Measurements from ENCODE around the gene LSMEM2.
"Not testable (repeated sequence)": the region's sequence is repeated elsewhere in the genome, so short reads cannot be mapped to it uniquely, and the experiment has no call there.

The LSMEM2 gene

GRCh38 chr3:50279255-50280016 lies 549 bp downstream of the LSMEM2 start:
- DNase-seq: no peak

- not testable (repeated sequence) for DNase-seq
Observed at GRCh38 chr3:50284121-50284520, 5.2 kb downstream of the LSMEM2 start.

- DNase-seq: no peak
Observed at GRCh38 chr3:50286322-50287227, 7.7 kb downstream of the LSMEM2 start.

GRCh38 chr3:50287262-50287661 lies 8.4 kb downstream of the LSMEM2 start:
- no peak for DNase-seq

- no peak for DNase-seq
Observed at GRCh38 chr3:50288387-50289007, 9.6 kb downstream of the LSMEM2 start.

- DNase-seq: no peak
Observed at GRCh38 chr3:50289130-50289529, 10.2 kb downstream of the LSMEM2 start.

GRCh38 chr3:50290161-50290641 lies 11.3 kb downstream of the LSMEM2 start:
- no peak for DNase-seq

- peak; percentile 98 for DNase-seq
Observed at GRCh38 chr3:50292159-50293078, 13.5 kb downstream of the LSMEM2 start, which contains the start of gene IFRD2. TSS of gene IFRD2 (minus strand) at chr3:50292429. CDS start at chr3:50292274, 155 bp downstream.

- no peak for DNase-seq
Observed at GRCh38 chr3:50293079-50293801, 14.4 kb downstream of the LSMEM2 start.

GRCh38 chr3:50294089-50294488 lies 15.2 kb downstream of the LSMEM2 start:
- no peak for DNase-seq

- no peak for DNase-seq
Observed at GRCh38 chr3:50294492-50295403, 15.9 kb downstream of the LSMEM2 start.

GRCh38 chr3:50295553-50296431 lies 16.9 kb downstream of the LSMEM2 start:
- DNase-seq: no peak

GRCh38 chr3:50296721-50297383 lies 18.0 kb downstream of the LSMEM2 start:
- no peak for DNase-seq

GRCh38 chr3:50297384-50297775 lies 18.5 kb downstream of the LSMEM2 start:
- DNase-seq: no peak

GRCh38 chr3:50297896-50298725 lies 19.2 kb downstream of the LSMEM2 start:
- DNase-seq: peak in 1 of 2 donors; percentile 27

- DNase-seq: peak; percentile 99 to 100
Observed at GRCh38 chr3:50298836-50299637, 20.1 kb downstream of the LSMEM2 start, which contains the start of the genes HYAL3 and NAA80. TSS of gene HYAL3 (minus strand) at chr3:50299405. CDS start at chr3:50295602, 3,803 bp downstream. TSS of gene NAA80 (minus strand) at chr3:50299405. CDS start at chr3:50297463, 1,942 bp downstream.

- DNase-seq: no peak
Observed at GRCh38 chr3:50299638-50299928, 20.7 kb downstream of the LSMEM2 start.

Data from inflammatory macrophage (primary cell).